Hematopoietic multipotent progenitor cell treated with erythropoietin and hydrocortisone succinate and interleukin-3 and kit ligand, for 15 days (in vitro differentiated cells): ENCODE results near the gene SNRNP48.

Experiments used
- DNase-seq: peaks from one replicate; pipeline ENCODE4 v3.0.0-alpha.2; 2015; ENCODE audit warnings: low spot score

Gene SNRNP48, protein sequence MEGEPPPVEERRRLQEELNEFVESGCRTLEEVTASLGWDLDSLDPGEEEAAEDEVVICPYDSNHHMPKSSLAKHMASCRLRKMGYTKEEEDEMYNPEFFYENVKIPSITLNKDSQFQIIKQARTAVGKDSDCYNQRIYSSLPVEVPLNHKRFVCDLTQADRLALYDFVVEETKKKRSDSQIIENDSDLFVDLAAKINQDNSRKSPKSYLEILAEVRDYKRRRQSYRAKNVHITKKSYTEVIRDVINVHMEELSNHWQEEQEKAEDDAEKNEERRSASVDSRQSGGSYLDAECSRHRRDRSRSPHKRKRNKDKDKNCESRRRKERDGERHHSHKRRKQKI

DNA sequence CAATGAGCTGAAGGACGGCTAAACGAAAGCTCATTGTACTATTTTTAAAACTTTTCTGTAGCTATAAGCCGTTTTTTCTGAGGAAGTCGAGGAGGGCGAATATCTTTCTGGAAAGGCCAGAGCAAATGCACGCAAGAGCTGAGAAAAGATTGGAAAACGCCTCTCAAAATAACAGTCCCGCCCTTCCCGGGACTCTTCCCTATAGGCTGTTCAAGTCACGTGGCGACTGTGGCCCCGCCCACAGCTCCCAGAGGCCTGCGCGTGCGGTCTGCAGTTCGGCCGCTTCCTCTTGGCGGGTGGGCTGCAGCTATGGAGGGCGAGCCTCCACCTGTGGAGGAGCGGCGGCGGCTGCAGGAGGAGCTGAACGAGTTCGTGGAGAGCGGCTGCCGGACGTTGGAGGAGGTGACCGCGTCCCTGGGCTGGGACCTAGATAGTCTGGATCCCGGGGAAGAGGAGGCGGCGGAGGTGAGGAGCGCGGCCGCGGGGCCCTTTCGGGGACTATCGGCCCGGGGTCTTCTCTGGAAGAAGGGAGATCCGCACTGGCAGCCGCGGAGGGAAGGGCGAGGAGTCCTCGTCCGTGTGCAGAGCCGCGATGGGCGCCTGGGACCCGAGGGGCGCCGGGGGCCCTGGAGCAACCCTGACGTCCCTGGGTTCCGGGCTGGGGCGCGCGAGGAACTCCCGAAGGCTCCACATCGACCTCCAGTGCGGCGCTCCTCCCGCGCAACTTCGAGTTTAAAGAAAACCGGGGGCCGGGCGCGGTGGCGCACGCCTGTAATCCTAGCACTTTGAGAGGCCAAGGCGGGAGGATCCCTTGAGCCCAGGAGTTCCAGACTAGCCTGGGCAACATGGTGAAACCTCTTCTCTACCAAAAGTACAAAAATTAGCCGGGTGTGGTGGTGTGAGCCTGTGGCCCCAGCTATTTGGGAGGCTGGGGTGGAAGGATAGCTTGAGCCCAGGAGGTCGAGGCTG is at the start of gene SNRNP48:
SNRNP48 (plus strand) TSS at position 250 of the 969 bp plus-strand sequence; CDS start at position 310, 60 bp downstream.
- peak; percentile 94 for DNase-seq

DNA sequence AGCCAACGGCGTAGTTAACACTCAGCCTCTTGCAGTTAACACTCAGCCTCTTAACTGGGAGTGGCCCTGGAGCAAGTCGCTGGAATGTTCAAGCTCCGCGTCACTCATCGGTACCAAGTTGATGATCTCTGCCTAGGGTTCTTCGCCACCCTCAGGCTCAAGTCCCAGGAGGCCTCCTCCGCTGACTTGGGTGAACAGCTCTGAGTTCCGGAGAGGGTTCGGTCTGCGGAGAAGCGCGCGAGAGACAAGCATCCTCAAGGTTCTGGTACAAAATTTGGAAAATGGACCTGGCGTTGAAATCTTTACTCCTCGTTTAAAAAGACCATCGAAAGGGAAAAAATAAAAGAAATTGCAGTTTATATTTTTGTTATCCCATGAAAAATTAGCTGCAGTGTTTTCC is 49.4 kb upstream of the SNRNP48 start:
- no peak for DNase-seq

DNA sequence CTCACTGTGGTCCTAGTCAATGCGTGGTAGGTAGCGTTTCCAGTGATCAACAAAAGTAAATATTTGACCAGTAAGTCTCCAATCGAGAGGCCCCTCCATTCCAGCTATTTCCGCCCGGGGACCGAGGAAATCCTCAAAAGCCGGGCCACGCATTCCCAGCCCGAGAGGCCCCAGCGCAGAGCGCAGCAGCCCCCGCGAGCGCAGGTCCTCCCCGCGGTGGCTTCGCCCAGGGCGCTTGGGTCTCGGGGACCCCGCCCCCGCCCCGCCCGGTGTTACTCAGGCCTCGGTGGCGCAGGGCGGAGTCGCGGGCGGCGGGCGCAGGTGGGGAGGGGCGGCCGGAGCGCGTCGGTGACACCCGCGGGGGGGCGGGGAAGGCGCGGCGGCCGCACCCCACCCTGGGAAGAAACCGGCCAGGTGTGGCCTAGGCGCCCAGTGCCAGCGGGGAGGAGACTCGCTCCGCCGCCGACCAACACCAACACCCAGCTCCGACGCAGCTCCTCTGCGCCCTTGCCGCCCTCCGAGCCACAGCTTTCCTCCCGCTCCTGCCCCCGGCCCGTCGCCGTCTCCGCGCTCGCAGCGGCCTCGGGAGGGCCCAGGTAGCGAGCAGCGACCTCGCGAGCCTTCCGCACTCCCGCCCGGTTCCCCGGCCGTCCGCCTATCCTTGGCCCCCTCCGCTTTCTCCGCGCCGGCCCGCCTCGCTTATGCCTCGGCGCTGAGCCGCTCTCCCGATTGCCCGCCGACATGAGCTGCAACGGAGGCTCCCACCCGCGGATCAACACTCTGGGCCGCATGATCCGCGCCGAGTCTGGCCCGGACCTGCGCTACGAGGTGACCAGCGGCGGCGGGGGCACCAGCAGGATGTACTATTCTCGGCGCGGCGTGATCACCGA is 48.6 kb upstream of the SNRNP48 start, which contains the start of gene DSP:
DSP (plus strand) TSS at position 497 of the 890 bp plus-strand sequence; CDS start at position 742, 245 bp downstream.
- DNase-seq, result no peak

DNA sequence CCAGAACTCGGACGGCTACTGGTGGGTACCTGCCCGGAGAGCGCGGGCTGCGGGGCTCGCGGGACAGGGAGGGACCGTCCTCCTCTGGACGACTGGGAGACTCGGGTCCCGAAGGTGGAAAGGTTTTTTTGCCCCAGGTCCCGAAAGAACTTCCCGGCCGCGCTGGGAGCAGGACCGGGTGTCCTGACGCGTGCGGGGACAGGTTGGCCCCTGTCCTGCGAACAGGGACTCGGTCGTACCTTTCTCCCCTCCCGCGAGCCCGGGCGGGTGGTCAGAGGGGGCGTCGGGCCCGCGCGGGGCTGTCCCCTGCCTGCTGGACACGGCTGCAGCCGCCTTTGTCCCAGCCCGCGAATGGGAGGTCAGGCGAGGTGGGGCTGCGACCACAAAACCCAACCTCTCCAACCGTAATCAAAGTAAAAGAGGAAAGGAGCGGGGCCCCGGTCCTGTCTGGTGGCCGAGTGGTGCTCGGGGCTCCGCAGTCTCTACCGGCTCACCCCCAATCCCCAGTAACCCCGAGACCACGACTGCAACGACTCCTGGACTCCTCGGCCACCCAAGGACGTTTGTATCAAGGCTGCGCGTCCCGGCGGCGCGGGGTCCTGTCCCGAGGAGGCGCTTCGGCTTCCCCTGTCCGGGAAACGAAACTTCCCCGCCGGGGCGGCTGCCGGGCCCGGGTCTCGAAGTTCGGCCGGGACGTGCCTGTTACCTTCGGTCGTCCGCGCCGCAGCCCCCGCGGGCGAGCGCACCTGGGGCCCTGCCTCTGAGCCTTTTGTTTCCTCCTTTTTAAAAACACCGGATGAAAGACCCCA is 47.7 kb upstream of the SNRNP48 start:
- DNase-seq, result no peak

DNA sequence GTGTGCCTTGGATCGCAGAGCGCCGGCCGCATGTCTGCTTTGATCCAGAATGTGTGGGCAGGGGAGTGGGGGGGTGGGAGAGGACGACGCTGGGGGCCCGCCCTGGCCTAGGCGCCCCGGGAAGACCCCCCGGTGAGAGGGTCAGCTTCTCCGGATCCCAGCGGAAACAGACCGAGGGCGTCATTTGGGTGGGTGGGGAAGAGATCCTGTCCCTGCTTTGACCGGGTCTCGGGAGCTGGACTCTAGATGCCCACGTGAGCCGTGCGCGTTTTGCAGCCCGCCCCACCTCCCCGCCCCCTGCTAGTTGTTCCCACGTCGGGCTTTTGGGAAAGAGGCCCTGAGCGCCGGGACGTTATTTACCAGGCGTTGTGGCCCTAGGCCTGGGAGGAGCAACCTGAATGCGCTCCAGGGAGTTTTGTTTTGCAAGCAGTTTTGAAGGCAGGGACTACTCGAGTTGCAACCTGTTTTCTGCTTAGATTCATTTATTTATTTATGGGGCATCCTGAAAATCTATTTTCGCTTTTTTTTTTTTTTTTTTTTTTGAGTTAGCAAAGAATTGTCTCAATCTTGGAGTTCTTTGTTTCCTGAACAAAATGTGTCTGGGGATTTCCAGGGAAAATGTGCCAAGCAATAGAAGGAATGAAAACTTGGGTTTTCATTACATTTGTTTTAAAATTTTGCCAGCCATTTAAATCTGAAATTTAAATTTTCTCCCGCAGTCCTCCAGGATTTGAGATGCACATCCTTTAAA is 46.9 kb upstream of the SNRNP48 start:
- no peak for DNase-seq

DNA sequence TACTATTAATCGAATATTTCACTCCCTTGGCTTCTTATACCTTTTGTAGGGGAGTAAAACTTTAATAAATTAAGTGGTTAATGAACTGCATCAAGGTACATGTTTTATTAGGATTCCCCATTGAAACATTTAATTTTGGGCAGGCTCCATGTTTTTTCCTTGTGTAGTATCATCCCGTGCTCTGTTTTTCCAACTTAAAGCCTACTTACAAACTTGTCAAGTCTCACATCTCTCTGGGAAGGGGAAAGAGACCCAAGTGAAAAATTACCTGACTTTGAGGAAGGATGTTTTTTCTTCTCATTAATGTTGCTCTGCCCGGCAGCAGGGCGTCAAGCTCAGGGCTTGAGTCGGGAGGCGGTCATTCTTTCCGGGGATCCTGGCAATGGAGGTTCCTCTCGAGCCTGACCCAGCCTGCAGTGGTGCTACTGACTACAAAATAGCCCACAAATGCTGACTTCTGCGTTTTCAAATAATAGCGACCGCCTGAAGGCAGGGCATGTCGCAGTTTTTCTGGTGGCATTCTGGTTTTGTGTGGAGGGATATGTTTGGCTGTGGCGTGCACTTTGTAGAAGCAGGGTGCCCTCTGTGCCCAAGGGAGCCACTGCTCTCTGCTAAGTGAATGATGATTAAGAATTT is 46.1 kb upstream of the SNRNP48 start:
- no peak for DNase-seq

DNA sequence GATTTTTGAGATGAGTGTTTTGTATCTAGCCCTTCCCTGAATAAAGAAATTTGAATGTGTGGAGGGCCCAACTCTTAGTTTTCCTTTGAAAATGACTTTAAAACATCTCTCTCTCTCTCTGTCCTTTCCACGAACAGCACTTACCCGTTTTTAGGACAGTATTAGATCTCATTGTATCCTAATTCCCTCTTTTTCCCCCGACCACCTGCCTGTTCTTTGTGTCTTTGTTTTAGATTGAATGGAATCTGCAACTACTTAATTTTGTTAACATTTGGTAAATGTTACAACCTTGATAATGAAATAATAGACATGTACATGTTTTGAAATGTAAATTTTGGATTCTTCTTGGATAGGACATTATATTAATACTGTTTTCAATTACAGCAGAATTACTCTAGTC is 45.4 kb upstream of the SNRNP48 start:
- no peak for DNase-seq

DNA sequence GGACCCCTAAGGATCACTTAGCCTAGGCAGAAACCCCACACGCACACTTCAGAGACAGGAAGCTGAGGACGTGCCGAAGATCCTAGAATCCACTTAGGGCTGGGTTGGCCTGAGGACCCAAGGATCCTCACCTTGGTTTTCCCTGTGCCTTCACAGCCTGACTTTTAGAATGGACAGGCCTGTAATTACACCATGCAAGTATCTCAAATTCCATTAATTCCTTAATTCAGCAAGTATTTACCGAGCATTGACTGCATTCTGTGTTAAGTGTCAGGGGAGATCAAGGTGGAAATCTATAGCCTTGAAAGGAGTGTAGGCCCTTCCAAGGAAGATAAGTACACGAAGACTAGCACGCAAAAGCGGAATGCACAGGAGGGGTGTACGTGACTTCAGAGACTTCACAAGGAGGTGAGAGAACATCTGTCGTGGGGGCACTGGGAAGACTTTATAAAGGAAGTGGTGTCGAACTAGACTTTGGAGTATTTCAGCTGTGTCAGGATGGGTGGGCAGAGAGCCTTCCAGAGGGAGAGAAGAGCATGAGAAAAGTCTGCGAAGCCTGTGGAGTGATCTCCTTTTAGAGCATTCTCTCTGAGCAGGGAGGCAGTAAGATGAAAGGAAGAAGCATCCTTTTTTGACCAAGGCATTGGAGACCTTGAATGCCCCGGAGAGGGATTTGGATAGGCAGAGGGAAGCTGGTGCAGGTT is 44.5 kb upstream of the SNRNP48 start:
- no peak for DNase-seq

DNA sequence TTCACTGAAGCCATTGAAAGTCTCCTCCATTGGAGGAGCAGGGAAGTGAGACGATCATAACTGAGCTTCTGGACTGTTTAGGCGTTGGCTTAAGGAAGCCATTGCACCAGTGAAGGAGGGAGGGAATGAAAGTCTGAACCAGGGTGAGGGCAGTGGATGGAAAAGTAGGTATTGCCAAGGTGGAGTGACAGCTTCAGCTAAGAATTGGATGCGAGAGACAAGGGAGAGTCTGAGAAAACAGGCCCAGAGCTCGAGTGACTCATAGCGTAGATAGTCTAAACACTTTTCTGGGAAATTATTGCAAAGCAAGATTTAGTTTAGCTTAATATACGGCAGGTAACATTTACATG is 44.0 kb upstream of the SNRNP48 start:
- no peak for DNase-seq

DNA sequence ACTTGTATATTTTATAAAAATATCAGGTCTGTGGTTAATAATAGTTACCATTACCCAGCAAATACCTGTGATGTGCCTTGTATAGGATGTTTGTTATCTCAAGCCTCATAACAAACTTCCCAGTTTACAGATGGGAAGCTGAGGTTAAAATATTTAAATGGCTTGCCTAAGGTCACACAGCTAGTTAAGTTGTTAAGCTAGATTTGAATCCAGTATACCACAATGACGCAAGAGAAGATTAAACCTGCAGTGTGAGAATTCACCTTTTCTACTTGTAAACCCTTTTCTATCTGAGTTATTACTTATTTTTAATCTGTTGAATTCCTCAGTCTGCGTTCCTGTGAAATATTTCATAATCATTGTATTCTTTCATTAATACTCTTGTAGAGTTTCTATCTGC is 43.6 kb upstream of the SNRNP48 start:
- DNase-seq, result no peak

DNA sequence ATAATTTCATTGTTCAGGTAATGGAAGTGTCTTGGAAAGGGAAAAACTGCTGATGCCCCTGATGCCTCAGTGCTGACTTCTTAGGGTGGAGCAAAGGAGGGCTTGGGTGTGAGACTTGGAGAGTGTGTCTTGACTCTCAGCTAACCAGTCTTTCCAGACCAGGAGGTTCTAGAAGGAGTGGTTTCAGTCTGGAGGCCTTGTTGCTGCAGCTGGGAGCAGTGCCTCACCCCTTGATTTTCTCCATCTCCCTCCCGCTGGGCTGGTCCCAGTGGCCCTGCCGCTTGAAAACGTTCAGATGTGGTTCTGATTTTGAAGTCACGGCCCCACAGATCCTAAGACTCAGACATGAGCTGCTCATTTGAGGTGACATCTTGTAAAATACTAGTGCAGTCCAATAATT is 43.1 kb upstream of the SNRNP48 start:
- DNase-seq, result no peak

DNA sequence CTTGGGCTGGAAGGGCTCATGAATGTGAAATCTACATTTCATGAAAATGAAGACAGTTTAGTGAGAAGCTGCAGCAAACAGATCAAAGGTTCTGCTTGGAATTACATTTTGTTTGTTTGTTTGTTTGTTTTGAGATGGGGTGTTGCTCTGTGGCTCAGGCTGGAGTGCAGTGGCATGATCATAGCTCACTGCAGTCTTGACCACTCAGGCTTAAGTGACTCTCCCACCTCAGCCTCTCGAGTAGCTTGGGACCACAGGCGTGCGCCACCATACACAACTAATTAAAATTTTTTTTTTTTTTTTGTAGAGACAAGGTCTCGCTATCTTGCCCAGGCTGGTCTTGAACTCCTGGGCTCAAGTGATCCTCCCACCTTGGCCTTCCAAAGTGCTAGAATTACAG is 42.7 kb upstream of the SNRNP48 start:
- no peak for DNase-seq

DNA sequence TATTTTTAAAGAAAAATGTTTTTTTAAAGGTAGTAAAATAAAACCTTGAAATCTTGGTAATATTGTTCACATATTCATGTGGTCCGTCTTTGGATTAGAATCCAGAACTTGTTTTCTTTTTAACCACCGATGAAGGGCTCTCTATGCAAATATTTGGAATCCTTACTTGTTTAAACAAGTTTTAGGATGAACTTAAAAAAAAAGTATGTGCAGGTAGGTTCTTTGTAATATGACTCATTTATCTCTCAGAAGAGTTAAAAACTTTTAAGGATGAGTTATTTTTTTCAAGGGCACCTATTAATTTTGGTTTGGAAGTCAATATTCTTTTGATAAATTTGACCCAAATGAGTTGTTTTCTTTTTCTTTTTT is 39.6 kb upstream of the SNRNP48 start:
- DNase-seq, result no peak

DNA sequence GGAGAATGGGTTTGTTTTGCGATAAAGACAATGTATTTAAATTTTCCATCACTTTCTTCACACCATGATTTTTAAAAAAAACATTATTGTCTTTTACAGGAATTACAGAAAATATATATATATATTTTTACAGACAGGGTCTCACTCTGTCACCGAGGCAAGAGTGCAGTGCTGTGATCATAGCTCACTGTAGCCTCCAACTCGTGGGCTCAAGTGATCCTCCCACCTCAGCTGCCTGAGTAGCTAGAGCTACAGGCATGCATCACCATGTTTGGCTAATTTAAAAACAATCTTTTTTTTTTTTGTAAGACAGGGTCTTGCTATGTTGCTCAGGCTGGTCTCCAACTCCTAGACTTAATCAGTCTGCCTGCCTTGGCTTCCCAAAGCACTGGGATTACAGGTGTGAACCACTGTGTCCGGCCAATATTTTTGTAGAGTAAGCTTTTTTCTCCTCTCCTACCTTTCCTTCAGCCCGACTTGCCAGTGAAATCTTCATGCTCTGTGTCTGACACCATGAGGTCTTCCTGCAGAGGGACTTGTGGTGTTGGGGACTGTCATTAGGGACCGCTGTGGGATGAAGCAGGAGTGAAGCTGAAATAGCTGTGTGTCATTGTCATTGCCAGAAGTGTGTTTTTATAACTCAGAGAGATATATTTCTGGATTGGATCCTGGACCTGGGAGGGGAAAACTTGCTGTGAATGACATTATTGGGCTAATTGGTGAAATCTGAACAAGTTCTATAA is 35.3 kb upstream of the SNRNP48 start:
- DNase-seq, result no peak

DNA sequence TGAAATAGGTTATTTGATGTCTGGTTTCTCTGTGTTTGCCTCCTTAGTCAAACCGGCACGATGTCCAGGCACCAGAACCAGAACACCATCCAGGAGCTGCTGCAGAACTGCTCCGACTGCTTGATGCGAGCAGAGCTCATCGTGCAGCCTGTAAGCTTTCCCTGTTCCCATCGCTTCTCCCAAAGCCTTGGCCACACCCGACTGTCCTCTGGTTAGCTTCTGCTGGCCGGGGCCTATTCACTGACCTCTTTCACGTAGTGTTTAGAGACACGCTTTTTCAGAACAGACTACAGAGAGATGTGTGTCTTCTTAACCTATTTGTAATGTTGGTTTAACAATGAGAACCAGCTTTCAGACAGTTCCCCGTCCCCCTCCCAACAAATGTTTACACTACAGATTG is 34.3 kb upstream of the SNRNP48 start:
- DNase-seq, result no peak

DNA sequence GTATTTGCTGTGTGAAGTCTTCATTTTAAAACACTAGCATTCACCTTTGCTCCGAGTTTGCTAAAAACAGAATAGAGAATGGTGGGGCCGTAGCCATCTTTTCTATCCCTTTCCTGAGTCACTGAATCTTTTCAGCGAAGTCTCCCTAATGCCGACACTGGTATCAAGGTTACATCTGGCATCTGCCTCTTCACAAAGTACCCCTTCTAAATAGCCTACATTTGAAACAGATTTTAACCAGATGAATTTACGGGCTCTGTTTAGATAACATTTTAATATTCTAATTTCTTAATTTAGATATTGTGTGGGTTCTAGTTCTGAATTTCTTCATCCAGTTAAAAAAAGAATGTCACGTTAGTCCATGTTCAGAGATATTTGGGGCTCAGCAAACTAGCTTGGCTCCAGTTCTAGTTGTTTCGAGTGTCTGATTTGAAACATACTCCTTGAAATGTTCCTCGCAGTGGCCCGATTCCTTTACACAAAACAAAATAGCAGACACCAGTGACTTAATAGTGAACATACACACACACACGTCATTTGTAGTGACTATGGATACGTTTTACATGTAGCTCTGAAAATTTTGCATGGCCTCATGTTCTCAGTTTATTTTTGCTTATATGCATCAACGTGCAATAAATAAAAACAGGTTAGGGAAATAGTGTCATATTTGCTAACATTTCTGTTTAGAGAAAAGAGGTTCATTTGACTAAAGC is 33.4 kb upstream of the SNRNP48 start:
- DNase-seq, result no peak

DNA sequence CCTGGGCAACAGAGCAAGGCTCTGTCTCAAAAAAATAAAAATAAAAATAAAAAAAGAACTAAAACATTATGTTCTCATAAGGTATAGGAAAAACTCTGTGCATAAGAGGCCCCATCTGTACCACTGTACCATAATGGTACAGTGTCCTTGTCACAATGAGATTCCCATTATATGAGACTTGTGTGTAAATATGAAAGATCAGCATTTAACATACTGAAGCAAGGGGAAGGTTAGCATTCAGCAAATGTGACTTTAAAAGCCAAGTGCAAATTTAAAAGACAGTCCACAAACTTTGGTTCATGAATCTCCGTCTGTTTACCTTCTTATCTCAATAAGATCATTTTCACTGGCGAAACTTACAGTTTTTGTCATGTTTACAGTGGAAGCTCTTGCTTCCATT is 32.3 kb upstream of the SNRNP48 start:
- DNase-seq, result no peak

DNA sequence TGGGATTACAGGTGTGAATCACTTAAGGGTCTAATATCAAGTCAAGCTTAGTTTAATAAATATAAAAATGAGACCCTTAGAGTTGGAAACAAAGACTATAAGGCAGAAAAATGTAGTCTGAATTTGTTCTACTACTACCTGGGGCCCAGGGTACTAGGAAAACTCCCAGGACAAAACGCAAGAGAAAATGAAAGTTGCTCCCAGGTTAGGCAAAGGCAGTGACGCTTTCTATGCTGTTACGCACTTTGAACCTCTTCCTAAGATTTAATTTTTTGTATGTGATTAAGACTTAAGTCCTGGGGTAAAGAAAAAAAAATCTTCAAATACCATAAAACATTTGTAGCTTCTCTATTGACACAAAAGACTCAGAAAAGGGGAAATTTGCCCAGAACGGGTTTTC is 31.2 kb upstream of the SNRNP48 start:
- DNase-seq, result no peak
